Measurements from ENCODE around the gene TNFRSF14.

The TNFRSF14 gene

GRCh38 chr1:2556277-2556677 is at the start of gene TNFRSF14:
TNFRSF14 (plus strand) TSS chr1:2556371; CDS start chr1:2556665, 294 bp downstream.
- no peaks in the 10 kb centered on the region for H3K36me3 ChIP-seq (ENCODE audit: control insufficient read depth, insufficient read depth, low read length)
- no peaks in the 10 kb centered on the region for H3K9me3 ChIP-seq (ENCODE audit: control insufficient read depth, insufficient read depth, low read length)
- no peaks in the 10 kb centered on the region for H3K27me3 ChIP-seq (ENCODE audit: control insufficient read depth, insufficient read depth, low read length)
- H3K4me3 ChIP-seq (ENCODE audit: low read depth, low read length) = no peak within 1 kb of the TSS
- no peak within 1 kb of the TSS for H3K9ac ChIP-seq (ENCODE audit: low read depth, low read length)
- H3K4me1 ChIP-seq (ENCODE audit: control insufficient read depth, insufficient read depth, low read length) = no peaks in the 10 kb centered on the region

- Histone ChIP-seq H3K27me3 (ENCODE audit: control insufficient read depth, insufficient read depth, low read length) (no peaks in the 10 kb centered on the region), H3K9me3 (ENCODE audit: control insufficient read depth, insufficient read depth, low read length) (no peaks in the 10 kb centered on the region), H3K4me1 (ENCODE audit: control insufficient read depth, insufficient read depth, low read length) (no peaks in the 10 kb centered on the region), H3K9ac (ENCODE audit: low read depth, low read length) (no peak overlapping the region), H3K4me3 (ENCODE audit: low read depth, low read length) (no peak overlapping the region), H3K36me3 (ENCODE audit: control insufficient read depth, insufficient read depth, low read length) (peaks cover 38% of the 10 kb centered on the region)
These were observed 49.1 kb upstream of the TNFRSF14 start for GRCh38 chr1:2506901-2507565.

- no peak overlapping the region for H3K9ac ChIP-seq (ENCODE audit: low read depth, low read length)
- H3K4me3 ChIP-seq (ENCODE audit: low read depth, low read length) = no peak overlapping the region
- H3K4me1 ChIP-seq (ENCODE audit: control insufficient read depth, insufficient read depth, low read length) = no peaks in the 10 kb centered on the region
- peaks cover 43% of the 10 kb centered on the region for H3K36me3 ChIP-seq (ENCODE audit: control insufficient read depth, insufficient read depth, low read length)
- no peaks in the 10 kb centered on the region for H3K27me3 ChIP-seq (ENCODE audit: control insufficient read depth, insufficient read depth, low read length)
- H3K9me3 ChIP-seq (ENCODE audit: control insufficient read depth, insufficient read depth, low read length) = no peaks in the 10 kb centered on the region
These were observed 48.4 kb upstream of the TNFRSF14 start for GRCh38 chr1:2507744-2508155.

GRCh38 chr1:2508180-2508579 is 48.0 kb upstream of the TNFRSF14 start:
- no peaks in the 10 kb centered on the region for H3K9me3 ChIP-seq (ENCODE audit: control insufficient read depth, insufficient read depth, low read length)
- no peak overlapping the region for H3K4me3 ChIP-seq (ENCODE audit: low read depth, low read length)
- H3K36me3 ChIP-seq (ENCODE audit: control insufficient read depth, insufficient read depth, low read length) = peaks cover 47% of the 10 kb centered on the region
- no peak overlapping the region for H3K9ac ChIP-seq (ENCODE audit: low read depth, low read length)
- no peaks in the 10 kb centered on the region for H3K27me3 ChIP-seq (ENCODE audit: control insufficient read depth, insufficient read depth, low read length)
- H3K4me1 ChIP-seq (ENCODE audit: control insufficient read depth, insufficient read depth, low read length) = no peaks in the 10 kb centered on the region

- no peaks in the 10 kb centered on the region for H3K4me1 ChIP-seq (ENCODE audit: control insufficient read depth, insufficient read depth, low read length)
- H3K4me3 ChIP-seq (ENCODE audit: low read depth, low read length) = no peak overlapping the region
- peaks cover 53% of the 10 kb centered on the region for H3K36me3 ChIP-seq (ENCODE audit: control insufficient read depth, insufficient read depth, low read length)
- no peaks in the 10 kb centered on the region for H3K9me3 ChIP-seq (ENCODE audit: control insufficient read depth, insufficient read depth, low read length)
- H3K9ac ChIP-seq (ENCODE audit: low read depth, low read length) = no peak overlapping the region
- no peaks in the 10 kb centered on the region for H3K27me3 ChIP-seq (ENCODE audit: control insufficient read depth, insufficient read depth, low read length)
These were observed 47.4 kb upstream of the TNFRSF14 start for GRCh38 chr1:2508751-2509150.

- peaks cover 59% of the 10 kb centered on the region for H3K36me3 ChIP-seq (ENCODE audit: control insufficient read depth, insufficient read depth, low read length)
- H3K4me3 ChIP-seq (ENCODE audit: low read depth, low read length) = no peak overlapping the region
- H3K9ac ChIP-seq (ENCODE audit: low read depth, low read length) = no peak overlapping the region
- no peaks in the 10 kb centered on the region for H3K4me1 ChIP-seq (ENCODE audit: control insufficient read depth, insufficient read depth, low read length)
- H3K9me3 ChIP-seq (ENCODE audit: control insufficient read depth, insufficient read depth, low read length) = no peaks in the 10 kb centered on the region
- no peaks in the 10 kb centered on the region for H3K27me3 ChIP-seq (ENCODE audit: control insufficient read depth, insufficient read depth, low read length)
These were observed 46.6 kb upstream of the TNFRSF14 start for GRCh38 chr1:2509589-2509988.

GRCh38 chr1:2510366-2511155 is 45.6 kb upstream of the TNFRSF14 start:
- H3K36me3 ChIP-seq (ENCODE audit: control insufficient read depth, insufficient read depth, low read length) = peaks cover 67% of the 10 kb centered on the region
- no peaks in the 10 kb centered on the region for H3K27me3 ChIP-seq (ENCODE audit: control insufficient read depth, insufficient read depth, low read length)
- H3K4me1 ChIP-seq (ENCODE audit: control insufficient read depth, insufficient read depth, low read length) = no peaks in the 10 kb centered on the region
- no peak overlapping the region for H3K9ac ChIP-seq (ENCODE audit: low read depth, low read length)
- no peak overlapping the region for H3K4me3 ChIP-seq (ENCODE audit: low read depth, low read length)
- H3K9me3 ChIP-seq (ENCODE audit: control insufficient read depth, insufficient read depth, low read length) = no peaks in the 10 kb centered on the region

- Histone ChIP-seq H3K27me3 (ENCODE audit: control insufficient read depth, insufficient read depth, low read length) (no peaks in the 10 kb centered on the region), H3K9ac (ENCODE audit: low read depth, low read length) (no peak overlapping the region), H3K4me1 (ENCODE audit: control insufficient read depth, insufficient read depth, low read length) (no peaks in the 10 kb centered on the region), H3K36me3 (ENCODE audit: control insufficient read depth, insufficient read depth, low read length) (peaks cover 84% of the 10 kb centered on the region), H3K9me3 (ENCODE audit: control insufficient read depth, insufficient read depth, low read length) (no peaks in the 10 kb centered on the region), H3K4me3 (ENCODE audit: low read depth, low read length) (no peak overlapping the region)
These were observed 43.2 kb upstream of the TNFRSF14 start for GRCh38 chr1:2512862-2513421.

- Histone ChIP-seq H3K9me3 (ENCODE audit: control insufficient read depth, insufficient read depth, low read length) (no peaks in the 10 kb centered on the region), H3K4me1 (ENCODE audit: control insufficient read depth, insufficient read depth, low read length) (no peaks in the 10 kb centered on the region), H3K4me3 (ENCODE audit: low read depth, low read length) (no peak overlapping the region), H3K27me3 (ENCODE audit: control insufficient read depth, insufficient read depth, low read length) (no peaks in the 10 kb centered on the region), H3K36me3 (ENCODE audit: control insufficient read depth, insufficient read depth, low read length) (peaks cover 87% of the 10 kb centered on the region), H3K9ac (ENCODE audit: low read depth, low read length) (no peak overlapping the region)
These were observed 42.1 kb upstream of the TNFRSF14 start for GRCh38 chr1:2513939-2514652.

GRCh38 chr1:2514863-2515762 is 41.1 kb upstream of the TNFRSF14 start:
- no peaks in the 10 kb centered on the region for H3K4me1 ChIP-seq (ENCODE audit: control insufficient read depth, insufficient read depth, low read length)
- H3K4me3 ChIP-seq (ENCODE audit: low read depth, low read length) = no peak overlapping the region
- H3K9me3 ChIP-seq (ENCODE audit: control insufficient read depth, insufficient read depth, low read length) = no peaks in the 10 kb centered on the region
- peaks cover 88% of the 10 kb centered on the region for H3K36me3 ChIP-seq (ENCODE audit: control insufficient read depth, insufficient read depth, low read length)
- H3K27me3 ChIP-seq (ENCODE audit: control insufficient read depth, insufficient read depth, low read length) = no peaks in the 10 kb centered on the region
- H3K9ac ChIP-seq (ENCODE audit: low read depth, low read length) = no peak overlapping the region

GRCh38 chr1:2515763-2516080 is 40.4 kb upstream of the TNFRSF14 start:
- no peaks in the 10 kb centered on the region for H3K9me3 ChIP-seq (ENCODE audit: control insufficient read depth, insufficient read depth, low read length)
- H3K4me1 ChIP-seq (ENCODE audit: control insufficient read depth, insufficient read depth, low read length) = no peaks in the 10 kb centered on the region
- H3K4me3 ChIP-seq (ENCODE audit: low read depth, low read length) = no peak overlapping the region
- peaks cover 86% of the 10 kb centered on the region for H3K36me3 ChIP-seq (ENCODE audit: control insufficient read depth, insufficient read depth, low read length)
- no peak overlapping the region for H3K9ac ChIP-seq (ENCODE audit: low read depth, low read length)
- no peaks in the 10 kb centered on the region for H3K27me3 ChIP-seq (ENCODE audit: control insufficient read depth, insufficient read depth, low read length)

All from iPS-15b (cell line).